Stimulated activated CD4-positive, alpha-beta T cell treated with anti-CD3 and anti-CD28 coated beads, Interleukin-4, amount 100 ng/mL, for 4 hours (primary cell): ENCODE measurements around the gene OOSP2.
"Not testable (repeated sequence)": the region's sequence is repeated elsewhere in the genome, so short reads cannot be mapped to it uniquely, and the experiment has no call there.

Source experiments
- DNase-seq, 2 experiments: peaks; one replicate each; pipeline ENCODE4 v3.0.0-alpha.2; 2020

OOSP2 gene, protein sequence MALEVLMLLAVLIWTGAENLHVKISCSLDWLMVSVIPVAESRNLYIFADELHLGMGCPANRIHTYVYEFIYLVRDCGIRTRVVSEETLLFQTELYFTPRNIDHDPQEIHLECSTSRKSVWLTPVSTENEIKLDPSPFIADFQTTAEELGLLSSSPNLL

DNA sequence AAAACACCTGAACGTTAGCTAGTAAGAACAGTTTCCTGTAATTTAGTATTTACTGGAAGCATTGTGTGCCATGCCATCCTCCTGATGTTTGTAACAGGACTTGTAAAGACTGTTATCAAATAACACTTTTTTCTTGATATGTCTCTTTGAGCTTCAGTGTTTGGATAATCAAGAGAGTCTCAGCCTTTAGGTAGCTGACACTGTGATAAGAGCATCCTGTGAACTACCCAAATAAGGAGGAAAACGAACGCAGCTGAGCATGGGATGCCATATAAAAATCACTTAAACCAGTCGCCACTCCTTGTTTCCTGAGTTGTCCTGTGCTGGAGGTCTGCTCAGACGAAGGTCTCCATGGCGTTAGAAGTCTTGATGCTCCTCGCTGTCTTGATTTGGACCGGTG lies at the start of gene OOSP2:
Gene OOSP2 (plus strand): TSS at position 301 of the 400 bp plus-strand sequence. CDS start 51 bp downstream, at position 352.
- no peak for DNase-seq

DNA sequence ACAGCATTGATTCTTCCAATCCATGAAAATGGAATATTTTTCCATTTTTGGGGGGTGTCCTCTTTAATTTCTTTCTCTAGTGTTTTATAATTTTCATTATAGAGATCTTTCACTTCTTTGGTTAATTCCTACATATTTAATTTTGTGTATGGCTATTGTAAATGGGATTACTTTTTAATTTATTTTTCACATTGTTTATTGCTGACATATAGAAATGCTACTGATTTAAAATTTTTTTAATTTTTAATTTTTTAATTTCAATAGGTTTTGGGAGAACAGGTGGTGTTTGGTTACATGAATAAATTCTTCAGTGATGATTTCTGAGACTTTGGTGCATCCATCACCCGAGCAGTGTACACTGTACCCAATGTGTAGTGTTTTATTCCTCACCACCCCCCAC lies 49.8 kb upstream of the OOSP2 start:
- no peak for DNase-seq

DNA sequence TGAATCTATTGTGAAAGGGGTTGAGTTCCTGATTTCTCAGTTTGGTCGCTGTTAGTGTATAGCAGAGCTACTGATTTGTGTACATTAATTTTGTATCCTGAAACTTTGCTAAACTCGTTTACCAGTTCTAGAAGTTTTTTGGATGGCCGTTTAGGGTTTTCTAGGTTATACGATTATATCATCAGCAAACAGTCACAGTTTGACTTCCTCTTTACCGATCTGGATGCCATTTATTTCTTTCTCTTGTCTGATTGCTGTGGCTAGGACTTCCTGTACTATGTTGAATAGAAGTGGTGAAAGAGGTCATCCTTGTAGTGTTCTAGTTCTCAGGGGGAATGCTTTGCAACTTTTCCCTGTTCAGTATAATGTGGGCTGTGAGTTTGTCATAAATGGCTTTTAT lies 47.8 kb upstream of the OOSP2 start:
- no peak for DNase-seq

DNA sequence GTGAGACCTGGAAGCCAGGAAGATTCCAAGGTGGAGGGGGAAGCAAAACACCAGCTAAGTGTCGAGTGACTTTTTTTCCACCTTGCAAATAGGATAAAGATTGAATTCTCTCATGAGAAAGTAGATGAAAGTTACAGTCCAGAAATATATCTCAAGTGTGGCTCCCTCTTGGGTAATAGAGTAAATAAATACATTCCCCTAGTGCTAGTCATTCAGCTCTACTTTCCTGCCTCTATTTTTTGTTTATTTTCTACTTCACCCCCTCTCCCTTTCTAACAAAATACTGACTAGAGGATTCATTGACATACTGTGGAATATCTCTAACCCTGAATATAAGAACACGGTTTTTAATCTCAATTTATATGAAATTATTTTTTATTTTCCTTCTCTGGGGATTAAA lies 42.4 kb upstream of the OOSP2 start:
- no peak for DNase-seq

DNA sequence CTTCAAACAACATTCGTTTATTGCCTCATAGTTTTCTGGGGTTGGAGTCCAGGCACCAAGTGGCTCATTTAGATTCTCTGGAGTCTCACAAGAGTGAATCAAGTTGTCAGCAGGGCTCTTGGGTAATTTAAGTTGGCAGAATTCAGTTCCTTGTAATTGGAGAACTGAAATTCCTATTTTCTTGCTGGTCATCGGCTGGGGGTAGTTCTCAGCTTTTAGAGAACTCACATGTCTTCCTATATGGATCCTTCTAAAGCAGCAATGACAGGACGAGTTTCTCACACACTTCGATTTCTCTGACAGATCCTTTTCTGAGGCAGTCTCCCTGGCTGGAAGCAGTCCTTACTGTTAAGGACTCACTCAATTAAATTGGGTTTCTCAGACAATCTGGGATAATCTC lies 40.5 kb upstream of the OOSP2 start:
- DNase-seq = no peak

DNA sequence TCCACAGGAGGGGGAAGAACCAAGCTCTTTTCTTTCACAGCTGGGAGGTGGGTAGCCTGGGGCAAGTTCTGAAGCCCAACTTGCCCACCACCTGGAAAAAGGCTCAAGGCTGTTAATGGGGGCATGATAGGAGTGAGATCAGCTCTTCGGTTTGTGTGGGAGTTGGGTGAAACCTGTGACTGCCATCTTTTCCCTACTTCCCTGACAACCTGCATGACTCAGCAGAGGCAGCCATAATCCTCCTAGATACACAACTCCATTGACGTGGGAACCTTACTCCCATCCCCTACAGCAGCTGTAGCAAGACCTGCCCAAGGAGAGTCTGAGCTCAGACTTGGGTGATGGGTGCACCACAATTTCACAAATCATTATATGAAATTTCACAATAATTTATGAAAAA lies 36.5 kb upstream of the OOSP2 start:
- DNase-seq = no peak

DNA sequence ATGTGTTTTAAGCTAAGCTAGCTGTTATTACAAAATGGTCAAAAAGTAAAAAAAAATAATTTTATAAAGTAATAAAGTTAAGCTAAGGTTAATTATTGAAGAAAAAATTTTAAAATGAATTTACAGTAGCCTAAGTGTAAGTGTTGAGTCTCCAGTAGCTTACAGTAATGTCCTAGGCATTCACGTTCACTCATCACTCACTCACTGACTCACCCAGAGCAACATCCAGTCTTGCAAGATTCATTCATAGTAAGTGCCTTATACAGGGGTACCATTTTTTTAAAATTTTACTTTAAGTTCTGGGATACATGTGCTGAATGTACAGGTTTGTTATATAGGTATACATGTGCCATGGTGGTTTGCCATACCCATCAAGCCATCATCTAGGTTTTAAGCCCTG lies 34.8 kb upstream of the OOSP2 start:
- DNase-seq = no peak

DNA sequence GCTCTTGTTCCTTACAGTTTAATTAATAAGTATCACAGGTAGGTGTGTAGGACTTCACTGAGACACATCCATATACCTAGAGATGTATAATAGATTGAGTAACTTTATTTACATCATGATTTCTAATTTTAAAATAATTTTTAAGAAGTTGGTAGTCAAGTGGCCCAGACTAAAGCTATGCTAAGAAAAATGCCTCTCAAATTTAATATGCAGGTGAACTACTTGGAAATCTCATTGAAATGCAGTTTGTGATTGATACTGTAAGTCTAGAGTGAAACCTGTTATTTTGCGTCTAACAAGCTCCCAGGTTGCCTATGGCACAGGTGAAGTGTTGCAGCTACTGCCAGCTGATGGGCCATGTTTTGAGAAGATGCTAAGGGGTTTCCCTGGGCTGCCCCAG lies 23.3 kb upstream of the OOSP2 start, which contains the start of gene OOSP4B:
Gene OOSP4B (plus strand): TSS at position 301 of the 400 bp plus-strand sequence.
- DNase-seq = no peak

DNA sequence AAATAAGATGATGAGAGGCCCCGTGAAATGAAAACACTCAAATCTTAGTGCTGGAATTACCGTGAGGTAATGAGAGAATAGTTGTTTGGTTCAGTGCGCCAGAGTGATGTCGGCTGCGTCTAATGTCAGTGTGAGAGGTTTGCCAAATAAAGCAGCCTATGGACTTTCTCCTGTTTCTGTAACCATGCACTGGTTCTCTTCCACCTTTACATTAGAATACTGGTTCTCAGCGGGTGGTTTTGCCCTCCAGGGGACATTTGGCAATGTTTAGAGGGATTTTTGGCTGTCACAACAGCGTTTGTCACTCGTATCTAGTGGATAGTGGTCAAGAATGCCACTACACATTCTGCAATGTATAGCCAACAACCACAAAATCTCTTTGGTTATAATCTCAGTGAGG lies 22.2 kb upstream of the OOSP2 start:
- DNase-seq = no peak

DNA sequence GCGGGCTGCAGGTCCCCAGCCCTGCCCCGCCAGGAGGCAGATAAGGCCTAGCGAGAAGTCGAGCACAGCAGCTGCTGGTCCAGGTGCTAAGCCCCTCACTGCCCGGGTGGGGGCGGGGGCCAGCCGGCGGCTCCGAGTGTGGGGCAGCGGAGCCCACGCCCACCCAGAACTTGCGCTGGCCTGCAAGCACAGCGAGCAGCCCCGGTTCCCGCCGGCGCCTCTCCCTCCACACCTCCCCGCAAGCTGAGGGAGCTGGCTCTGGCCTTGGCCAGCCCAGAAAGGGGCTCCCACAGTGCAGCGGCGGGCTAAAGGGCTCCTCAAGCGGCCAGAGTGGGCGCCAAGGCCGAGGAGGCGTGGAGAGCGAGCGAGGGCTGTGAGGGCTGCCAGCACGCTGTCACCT lies 19.8 kb upstream of the OOSP2 start:
- DNase-seq = not testable (repeated sequence)

DNA sequence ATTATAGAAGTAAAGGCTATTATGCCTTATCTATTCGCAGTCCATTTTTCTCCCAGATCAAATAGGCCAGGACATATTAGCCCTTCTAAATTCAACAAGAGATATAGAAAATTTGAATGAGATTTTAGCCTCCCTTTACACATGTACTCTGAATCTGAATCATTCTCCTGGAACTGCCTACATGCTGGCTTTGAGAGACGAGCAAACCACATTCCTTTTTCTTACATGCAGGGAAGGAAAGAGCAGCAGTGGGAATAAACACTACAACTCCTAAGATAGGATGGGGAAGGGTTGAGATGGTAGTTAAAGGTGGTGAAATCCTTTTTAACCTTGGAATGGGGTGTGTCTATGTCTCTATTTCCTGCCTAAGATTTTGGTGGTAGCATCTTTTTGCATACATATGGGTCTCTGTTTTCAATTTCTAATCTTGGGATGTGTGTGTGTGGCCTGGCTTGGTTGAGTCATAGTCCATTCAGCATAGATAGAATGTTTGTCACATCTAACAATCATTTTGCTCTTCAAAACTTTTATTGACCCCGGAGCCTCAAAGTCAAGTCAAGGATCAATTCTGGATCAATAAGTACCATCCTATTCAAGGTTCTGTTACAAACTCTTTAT lies 11.1 kb upstream of the OOSP2 start:
- DNase-seq = no peak

DNA sequence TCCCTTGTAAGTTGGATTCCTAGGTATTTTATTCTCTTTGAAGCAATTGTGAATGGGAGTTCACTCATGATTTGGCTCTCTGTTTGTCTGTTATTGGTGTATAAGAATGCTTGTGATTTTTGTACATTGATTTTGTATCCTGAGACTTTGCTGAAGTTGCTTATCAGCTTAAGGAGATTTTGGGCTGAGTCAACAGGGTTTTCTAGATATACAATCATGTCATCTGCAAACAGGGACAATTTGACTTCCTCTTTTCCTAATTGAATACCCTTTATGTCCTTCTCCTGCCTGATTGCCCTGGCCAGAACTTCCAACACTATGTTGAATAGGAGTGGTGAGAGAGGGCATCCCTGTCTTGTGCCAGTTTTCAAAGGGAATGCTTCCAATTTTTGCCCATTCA lies 10.2 kb downstream of the OOSP2 start:
- DNase-seq = not testable (repeated sequence)

DNA sequence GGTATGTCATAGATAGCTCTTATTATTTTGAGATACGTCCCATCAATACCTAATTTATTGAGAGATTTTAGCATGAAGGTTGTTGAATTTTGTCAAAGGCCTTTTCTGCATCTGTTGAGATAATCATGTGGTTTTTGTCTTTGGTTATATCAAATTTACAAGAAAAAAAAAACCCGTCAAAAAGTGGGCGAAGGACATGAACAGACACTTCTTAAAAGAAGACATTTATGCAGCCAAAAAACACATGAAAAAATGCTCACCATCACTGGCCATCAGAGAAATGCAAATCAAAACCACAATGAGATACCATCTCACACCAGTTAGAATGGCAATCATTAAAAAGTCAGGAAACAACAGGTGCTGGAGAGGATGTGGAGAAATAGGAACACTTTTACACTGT lies 10.6 kb downstream of the OOSP2 start:
- DNase-seq = not testable (repeated sequence)

DNA sequence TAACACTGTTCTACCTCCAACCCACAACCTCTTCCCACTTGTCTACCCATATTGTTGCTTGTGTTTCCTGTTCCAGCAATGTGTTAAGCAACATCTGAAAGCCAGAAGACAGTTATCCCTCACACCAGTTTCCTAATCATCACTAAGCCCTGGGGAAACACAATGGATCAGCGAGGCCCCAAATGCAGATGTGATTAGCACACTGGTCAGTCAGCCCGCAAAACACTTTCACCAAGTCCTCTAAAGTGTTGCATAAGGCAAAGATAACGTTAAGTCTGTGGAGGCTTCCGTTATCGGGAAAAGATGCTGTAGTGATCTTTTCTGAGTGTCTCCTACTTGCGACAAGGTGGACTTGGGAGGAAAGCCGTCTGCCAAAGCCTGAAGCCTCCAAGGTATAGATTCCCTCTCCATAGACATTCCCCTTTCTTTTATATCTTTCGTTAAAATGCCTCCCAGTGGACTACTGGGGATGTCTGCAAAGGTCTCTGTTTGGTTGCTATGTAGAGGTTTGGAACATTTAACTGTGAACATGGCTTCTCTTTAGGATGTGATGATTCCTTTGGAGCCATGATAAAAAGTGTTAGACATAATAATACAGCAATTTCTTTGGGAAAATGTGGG lies 16.2 kb downstream of the OOSP2 start, which contains the start of gene MS4A3:
Gene MS4A3 (plus strand): TSS at position 317 of the 621 bp plus-strand sequence. CDS start 4,496 bp downstream, outside the sequence.
- no peak for DNase-seq

DNA sequence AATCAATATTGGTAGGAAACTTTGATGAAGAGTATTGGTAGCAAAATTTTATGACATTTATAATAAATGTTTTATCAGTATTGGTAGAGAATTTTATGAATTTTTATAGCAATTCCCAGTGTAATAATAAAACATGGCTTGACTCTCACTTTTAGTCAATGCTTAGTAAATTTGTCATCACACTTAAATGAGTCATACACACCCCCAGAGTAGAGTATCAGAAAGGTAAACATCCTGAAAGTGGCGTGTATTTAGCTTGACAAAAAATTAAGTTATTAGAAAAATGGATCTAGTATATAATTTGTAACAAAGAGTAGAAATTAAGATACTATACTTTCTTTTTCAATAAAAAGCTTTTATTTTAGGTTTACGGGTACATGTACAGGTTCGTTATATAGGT lies 18.8 kb downstream of the OOSP2 start:
- no peak for DNase-seq

DNA sequence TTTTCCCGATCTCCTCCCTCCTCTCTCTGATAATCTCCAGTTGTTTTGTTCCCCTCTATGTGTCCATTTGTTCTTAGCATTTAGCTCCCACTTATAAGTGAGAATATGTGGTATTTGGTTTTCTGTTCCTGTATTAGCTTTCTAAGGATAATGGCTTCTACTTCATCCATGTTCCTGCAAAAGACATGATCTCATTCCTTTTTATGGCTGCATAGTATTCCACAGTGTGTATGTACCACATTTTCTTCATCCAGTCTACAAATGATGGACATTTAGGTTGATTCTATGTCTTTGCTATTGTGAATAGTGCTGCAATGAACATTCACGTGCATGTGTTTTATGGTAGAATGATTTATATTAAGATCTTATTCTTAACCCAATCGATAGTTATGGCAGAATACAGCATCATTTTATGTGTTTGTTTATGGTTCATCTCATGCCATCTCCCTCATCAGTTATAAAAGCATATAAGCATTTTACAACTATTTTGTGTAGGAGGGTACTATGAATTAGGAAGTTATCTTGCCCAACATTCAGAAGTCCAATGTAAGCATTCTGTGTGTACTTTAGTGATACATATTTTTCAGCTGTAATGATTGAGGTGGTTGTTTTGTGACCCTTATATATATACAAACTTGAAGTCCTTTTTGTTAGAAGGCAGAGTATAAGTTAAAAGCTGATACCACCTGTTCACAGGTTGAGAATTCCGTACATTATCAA lies 19.5 kb downstream of the OOSP2 start:
- no peak for DNase-seq

DNA sequence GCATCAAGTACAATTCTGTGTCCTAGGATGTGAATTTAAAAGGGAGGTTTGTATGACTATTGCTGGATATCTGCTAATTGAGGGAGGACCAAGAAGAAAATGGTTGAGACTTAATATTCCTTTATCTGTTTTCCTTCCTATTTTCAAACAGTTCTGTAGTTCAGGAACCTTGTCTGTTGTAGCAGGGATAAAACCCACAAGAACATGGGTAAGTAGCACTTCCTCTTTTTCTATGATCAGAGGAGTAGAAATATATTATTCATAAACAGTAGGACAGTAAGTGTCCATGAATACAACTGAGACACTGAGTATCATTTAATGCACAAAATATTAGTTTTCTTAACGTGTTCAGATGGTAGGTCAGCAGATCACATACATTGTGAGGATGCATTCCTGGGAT lies 23.9 kb downstream of the OOSP2 start:
- no peak for DNase-seq

DNA sequence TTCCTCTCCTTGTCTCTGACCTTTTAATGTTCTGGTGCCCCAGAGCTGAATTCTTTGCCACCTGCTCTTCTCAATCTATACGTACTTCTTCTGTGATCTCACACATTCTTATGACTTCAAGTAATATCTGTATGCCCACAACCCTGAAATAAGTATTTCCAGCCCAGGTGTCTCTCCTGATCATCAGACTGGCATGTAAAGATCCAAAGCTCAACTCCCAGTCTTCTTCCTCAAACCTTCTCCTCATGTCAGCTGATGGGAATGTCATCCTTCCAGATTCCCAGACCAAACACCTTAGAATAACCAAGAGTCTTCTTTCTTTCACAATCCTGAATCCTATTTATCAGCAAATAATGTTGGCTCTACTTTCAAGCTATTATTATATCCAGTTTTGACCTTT lies 25.6 kb downstream of the OOSP2 start:
- no peak for DNase-seq

DNA sequence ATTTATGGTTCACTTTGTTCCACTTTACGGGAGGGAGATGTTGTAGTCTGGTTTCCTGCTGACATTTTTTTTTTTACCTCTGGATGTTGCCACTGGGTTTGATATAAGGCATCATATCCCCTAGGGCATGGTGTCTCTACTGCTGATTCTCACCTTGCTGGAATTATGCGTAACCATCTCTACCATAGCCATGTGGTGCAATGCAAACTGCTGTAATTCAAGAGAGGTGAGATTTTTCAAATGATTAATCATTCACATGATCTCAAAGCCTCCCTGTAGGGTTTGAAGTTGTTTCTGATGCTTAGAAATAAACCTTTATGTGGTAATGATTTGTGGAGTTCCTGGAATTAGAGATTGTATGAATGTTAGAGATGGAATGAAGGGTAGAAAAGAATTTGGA lies 29.2 kb downstream of the OOSP2 start:
- no peak for DNase-seq

DNA sequence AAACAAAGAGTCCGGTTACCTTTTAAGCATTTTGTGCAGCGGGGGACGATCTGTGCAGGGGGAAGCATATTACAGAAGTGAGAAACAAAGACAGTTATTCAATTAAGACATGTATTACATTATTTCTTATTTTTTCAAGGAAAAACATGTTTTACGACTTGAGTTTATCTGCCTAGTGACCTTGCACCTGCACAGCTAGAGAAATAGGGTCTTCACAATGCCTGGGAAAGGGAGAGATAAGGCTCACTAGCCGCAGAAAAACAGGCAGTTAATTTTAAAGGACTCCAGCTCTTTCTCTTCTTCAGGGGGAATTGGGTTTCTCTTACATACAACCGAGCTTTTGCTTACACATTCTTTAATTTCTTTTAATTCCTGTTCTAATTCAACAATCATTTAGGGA lies 31.4 kb downstream of the OOSP2 start:
- not testable (repeated sequence) for DNase-seq

DNA sequence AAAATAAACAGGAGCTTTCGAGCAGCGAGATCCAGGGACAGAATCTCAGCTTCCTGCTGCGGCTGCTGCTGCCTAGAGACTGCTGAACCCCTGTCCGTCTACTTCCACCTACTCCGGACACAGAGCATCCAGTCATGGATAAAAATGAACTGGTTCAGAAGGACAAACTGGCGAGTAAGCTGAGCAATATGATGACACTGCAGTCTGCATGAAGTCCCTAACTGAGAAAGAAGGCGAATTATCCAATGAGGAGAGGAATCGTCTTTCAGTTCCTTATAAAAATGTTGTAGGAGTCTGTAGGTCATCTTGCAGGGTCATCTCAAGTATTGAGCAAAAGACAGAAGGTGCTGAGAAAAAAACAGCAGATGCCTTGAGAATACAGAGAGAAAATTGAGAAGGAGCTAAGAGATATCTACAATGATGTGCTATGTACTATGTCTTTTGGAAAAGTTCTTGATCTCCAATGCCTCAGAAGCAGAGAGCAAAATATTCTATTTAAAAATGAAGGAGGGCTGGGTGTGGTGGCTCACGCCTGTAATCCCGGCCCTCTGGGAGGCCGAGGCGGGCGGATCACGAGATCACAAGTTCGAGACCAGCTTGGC lies 37.1 kb downstream of the OOSP2 start:
- DNase-seq = no peak

DNA sequence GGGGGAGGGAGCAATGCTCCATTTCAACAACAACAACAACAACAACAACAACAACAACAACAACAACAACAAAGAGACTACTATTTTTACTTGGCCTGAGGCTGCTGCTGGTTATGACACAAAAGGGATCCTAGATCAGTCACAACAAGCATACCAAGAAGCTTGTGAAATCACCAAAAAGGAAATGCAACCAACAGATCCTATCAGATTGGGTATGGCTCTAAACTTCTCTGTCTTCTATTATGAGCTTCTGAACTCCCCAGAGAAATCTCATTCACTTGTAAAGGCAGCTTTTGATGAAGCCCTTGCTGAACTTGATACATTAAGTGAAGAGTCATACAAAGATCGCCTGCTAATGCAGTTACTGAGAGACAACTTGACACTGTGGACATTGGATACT lies 37.8 kb downstream of the OOSP2 start:
- DNase-seq = no peak

DNA sequence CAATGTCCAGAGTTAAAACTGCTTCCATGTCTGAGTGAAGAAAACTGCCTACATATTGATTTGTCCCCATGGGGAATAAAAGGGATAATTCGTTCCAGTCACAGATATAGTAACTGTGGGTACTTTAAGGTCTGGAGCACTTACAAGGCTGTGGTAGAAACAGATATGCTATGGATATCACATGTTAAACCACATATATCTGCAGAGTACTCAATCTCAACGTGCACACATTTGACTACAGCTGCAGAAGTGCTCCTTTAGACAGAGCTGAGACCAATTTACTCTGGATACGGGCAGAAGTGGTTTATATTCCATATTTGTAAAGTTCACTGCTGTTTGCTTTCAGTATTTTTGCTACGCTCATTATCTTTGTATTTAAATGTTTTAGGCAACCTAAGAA lies 38.5 kb downstream of the OOSP2 start:
- no peak for DNase-seq
